H1 (cell line): ENCODE data around the gene RELL2. TPM values are rescaled to one million over a fixed set of nuclear protein-coding genes. Genes with fewer than 3 reads are reported as not detected.

Source experiments
- HDAC2 ChIP-seq, 2 experiments: fragments of 300-600 bp in 1 of 2; sonication (generic) in 1 of 2; IDR thresholded peaks; 2 replicates each; pipeline ENCODE4 v1.6.1; 2011 to 2012; ENCODE audit warnings: low read depth in 2 of 2, low read length in 2 of 2, mild to moderate bottlenecking in 2 of 2, moderate library complexity in 2 of 2, borderline replicate concordance in 1 of 2, inconsistent platforms in 1 of 2
- NRF1 ChIP-seq: IDR thresholded peaks from 2 replicates; pipeline ENCODE4 v1.6.1; 2011; ENCODE audit warnings: mild to moderate bottlenecking, low read depth, low read length, improper control_type of control experiment
- SIRT6 ChIP-seq: IDR thresholded peaks from one replicate; pipeline ENCODE4 v1.7.1; 2012; ENCODE audit warnings: low read length, inconsistent platforms
- TEAD4 ChIP-seq: IDR thresholded peaks from 2 replicates; pipeline ENCODE4 v1.6.1; 2012; ENCODE audit warnings: low read depth, low read length, inconsistent platforms, mixed read lengths
- ZNF274 ChIP-seq: IDR thresholded peaks from 2 replicates; pipeline ENCODE4 v1.7.0; 2012; ENCODE audit warnings: low read length, borderline replicate concordance; ENCODE audit errors: extremely low read depth
- polyA plus RNA-seq, 7 experiments: library from polyadenylated mRNA; depleted of rRNA in 3 of 7; stranded (reverse) in 5 of 7; unstranded in 2 of 7; fragments of >200 nt in 5 of 7; fragments of 200-250 nt in 2 of 7; gene quantifications; 1 replicate in 5 of 7; 2 replicates in 1 of 7; 4 replicates in 1 of 7; pipeline versions ENCODE4 v1.2.1 to v1.2.3, GENCODE V29; 2011 to 2013; ENCODE audit warnings: missing spikeins in 2 of 7, mixed read lengths in 2 of 7
- total RNA-seq: library from RNA; stranded (reverse); fragmentation: NEBNext Ultra II Directional; extraction: Animal tissue kit (Norgen Biotek cat#: 25700); gene quantifications from 2 replicates; pipeline ENCODE4 v1.2.1, GENCODE V29; 2021

The RELL2 gene
- total and polyA plus RNA-seq, 2 of the 8 experiments (the other 6 are each of a cell fraction or from before 2014, with no cell fraction given): 18.6 to 23.7 TPM

- TF ChIP-seq TEAD4 (no peak), SIRT6 (no peak), NRF1 (no peak), ZNF274 (no peak), HDAC2 (IDR thresholded peaks at IDR 0.05; ENCODE audit: borderline replicate concordance in 1 of 2, low read depth in 2 of 2, low read length in 2 of 2) (no peak)
These were observed 14.9 kb downstream of the RELL2 start (continued) for GRCh38 chr5:141651728-141652105.
